WTC11 (cell line): ENCODE results near the gene TXNDC15. TPM values are rescaled to one million over a fixed set of nuclear protein-coding genes. Genes with fewer than 3 reads are reported as not detected.

ENCODE experiments used
- ATAC-seq: fragments of 200-7000 bp; cut with Tn5 transposase; 2 replicates; pipeline ENCODE4 v1.10.0; 2021; ENCODE audit warnings: mild to moderate bottlenecking, moderate library complexity
- CTCF ChIA-PET: fragments of 300-600 bp; sonication (Branson Sonifier 250); formaldehyde crosslinking; loops from one replicate; lab custom pipeline; 2021; ENCODE audit warnings: antibody characterized with exemption; lab: Charles Lee
- POLR2A ChIA-PET: fragments of 350-600 bp; sonication (Branson Sonifier 250); formaldehyde crosslinking; loops from one replicate; lab custom pipeline; 2021; ENCODE audit warnings: antibody characterized with exemption; lab: Charles Lee
- DNase-seq: peaks from one replicate; pipeline ENCODE4 v3.0.0; 2021; ENCODE audit warnings: low spot score
- H3K27ac Mint-ChIP-seq: 2 replicates; pipeline ENCODE4 v1.8.0; 2021; ENCODE audit warnings: mixed read lengths
- H3K27me3 Mint-ChIP-seq: 2 replicates; pipeline ENCODE4 v1.8.0; 2021; ENCODE audit warnings: low read depth, mild to moderate bottlenecking, moderate library complexity, mixed read lengths
- H3K36me3 Mint-ChIP-seq: 2 replicates; pipeline ENCODE4 v1.8.0; 2021; ENCODE audit warnings: mixed read lengths
- H3K4me1 Mint-ChIP-seq: 2 replicates; pipeline ENCODE4 v1.8.0; 2022; ENCODE audit warnings: mixed read lengths
- H3K4me3 Mint-ChIP-seq: 2 replicates; pipeline ENCODE4 v1.8.0; 2021; ENCODE audit warnings: mild to moderate bottlenecking, moderate library complexity, mixed read lengths
- H3K9me3 Mint-ChIP-seq: 2 replicates; pipeline ENCODE4 v1.8.0; 2021; ENCODE audit warnings: mixed read lengths
- AFF4 ChIP-seq: sonication (generic); formaldehyde crosslinking; IDR thresholded peaks from 2 replicates; pipeline ENCODE4 v1.8.1; 2023; ENCODE audit warnings: mild to moderate bottlenecking, missing genetic modification reagents, borderline replicate concordance
- ATF2 ChIP-seq: sonication (generic); formaldehyde crosslinking; IDR thresholded peaks from 2 replicates; pipeline ENCODE4 v1.8.1; 2022; ENCODE audit warnings: low read depth, missing genetic modification reagents, borderline replicate concordance
- CDX4 ChIP-seq: fragments of 250-450 bp; sonication (Bioruptor Pico); IDR thresholded peaks from 2 replicates; pipeline ENCODE4 v1.9.0; 2021; ENCODE audit warnings: moderate library complexity, mild to moderate bottlenecking, inconsistent platforms, borderline replicate concordance
- CTCF ChIP-seq: fragments of 200-600 bp; IDR thresholded peaks from 2 replicates; pipeline ENCODE4 v1.8.0; 2022; ENCODE audit warnings: antibody characterized with exemption
- E2F5 ChIP-seq: sonication (generic); formaldehyde crosslinking; IDR thresholded peaks from 2 replicates; pipeline ENCODE4 v1.8.1; 2022; ENCODE audit warnings: mild to moderate bottlenecking, moderate library complexity, missing genetic modification reagents
- ELF4 ChIP-seq: sonication (generic); formaldehyde crosslinking; IDR thresholded peaks from 2 replicates; pipeline ENCODE4 v1.8.1; 2022; ENCODE audit warnings: low read depth, mild to moderate bottlenecking, moderate library complexity, missing genetic modification reagents
- EMX1 ChIP-seq: fragments of 250-450 bp; sonication (Bioruptor Pico); IDR thresholded peaks from 2 replicates; pipeline ENCODE4 v1.8.0; 2021; ENCODE audit warnings: mild to moderate bottlenecking
- ESRRA ChIP-seq: sonication (generic); formaldehyde crosslinking; IDR thresholded peaks from 2 replicates; pipeline ENCODE4 v1.8.1; 2022; ENCODE audit warnings: mild to moderate bottlenecking, missing genetic modification reagents, borderline replicate concordance
- FOXK1 ChIP-seq: sonication (generic); formaldehyde crosslinking; IDR thresholded peaks from 2 replicates; pipeline ENCODE4 v1.8.0; 2022; ENCODE audit warnings: mild to moderate bottlenecking, moderate library complexity, missing genetic modification reagents
- FOXP1 ChIP-seq: sonication (generic); formaldehyde crosslinking; IDR thresholded peaks from 2 replicates; pipeline ENCODE4 v1.8.0; 2022; ENCODE audit warnings: missing genetic modification reagents, mild to moderate bottlenecking, moderate library complexity, borderline replicate concordance
- FOXP4 ChIP-seq: sonication (generic); formaldehyde crosslinking; IDR thresholded peaks from 2 replicates; pipeline ENCODE4 v1.8.0; 2022; ENCODE audit warnings: mild to moderate bottlenecking, missing genetic modification reagents
- IRF1 ChIP-seq: sonication (generic); formaldehyde crosslinking; IDR thresholded peaks from 2 replicates; pipeline ENCODE4 v1.8.0; 2023; ENCODE audit warnings: missing genetic modification reagents
- IRF2 ChIP-seq: sonication (generic); formaldehyde crosslinking; IDR thresholded peaks from 2 replicates; pipeline ENCODE4 v1.8.0; 2022; ENCODE audit warnings: low read depth, missing genetic modification reagents, borderline replicate concordance
- JAZF1 ChIP-seq: fragments of 250-450 bp; sonication (Bioruptor Pico); IDR thresholded peaks from 2 replicates; pipeline ENCODE4 v1.9.0; 2021; ENCODE audit warnings: moderate library complexity, mild to moderate bottlenecking, inconsistent platforms
- OVOL2 ChIP-seq: fragments of 250-450 bp; sonication (Bioruptor Pico); IDR thresholded peaks from 2 replicates; pipeline ENCODE4 v1.9.0; 2021; ENCODE audit warnings: mild to moderate bottlenecking, borderline replicate concordance
- PRRX2 ChIP-seq: fragments of 250-450 bp; sonication (Bioruptor Pico); IDR thresholded peaks from 2 replicates; pipeline ENCODE4 v1.8.0; 2021; ENCODE audit warnings: mild to moderate bottlenecking
- STAT6 ChIP-seq: sonication (generic); formaldehyde crosslinking; conservative IDR thresholded peaks from 2 replicates; pipeline ENCODE4 v1.8.1; 2023; ENCODE audit warnings: mild to moderate bottlenecking, low read depth, missing genetic modification reagents, moderate library complexity
- ZBTB21 ChIP-seq: sonication (generic); formaldehyde crosslinking; IDR thresholded peaks from 2 replicates; pipeline ENCODE4 v1.8.1; 2023; ENCODE audit warnings: mild to moderate bottlenecking, missing genetic modification reagents, borderline replicate concordance
- ZNF232 ChIP-seq: sonication (generic); formaldehyde crosslinking; IDR thresholded peaks from 2 replicates; pipeline ENCODE4 v1.8.0; 2022; ENCODE audit warnings: mild to moderate bottlenecking, missing genetic modification reagents
- total RNA-seq: library from RNA; stranded (reverse); gene quantifications from 3 replicates; pipeline ENCODE4 v1.2.3, GENCODE V29; 2021

The TXNDC15 gene
- total RNA-seq, 1 experiment from 2014 or later, result 26.1 TPM

- CTCF ChIA-PET, result no interaction called here
- no peak overlapping the region for H3K27ac Mint-ChIP-seq
- H3K27me3 Mint-ChIP-seq, result no peaks in the 10 kb centered on the region; the same call in 1 of the 2 replicates
- peaks cover 5% of the 10 kb centered on the region; the same call in 1 of the 2 replicates for H3K36me3 Mint-ChIP-seq
- H3K4me1 Mint-ChIP-seq, result peaks cover 16% of the 10 kb centered on the region
- POLR2A ChIA-PET, result no interaction called here
- no peaks in the 10 kb centered on the region for H3K9me3 Mint-ChIP-seq
- TF ChIP-seq CDX4, result no peak
- no peak for TF ChIP-seq FOXK1 (CRISPR knock-in tag)
- TF ChIP-seq PRRX2 (CRISPR knock-in tag), result no peak
- no peak for TF ChIP-seq AFF4 (CRISPR knock-in tag)
- no peak for TF ChIP-seq CTCF
- TF ChIP-seq IRF1 (CRISPR knock-in tag), result no peak
- no peak for TF ChIP-seq ELF4 (CRISPR knock-in tag)
- no peak for TF ChIP-seq OVOL2 (CRISPR knock-in tag)
- no peak for TF ChIP-seq FOXP1 (CRISPR knock-in tag)
- TF ChIP-seq JAZF1 (CRISPR knock-in tag), result no peak
- TF ChIP-seq FOXP4, result no peak
- no peak for TF ChIP-seq IRF2 (CRISPR knock-in tag)
- TF ChIP-seq ZNF232 (CRISPR knock-in tag), result no peak
- no peak for ATAC-seq
- no peak for DNase-seq
- no peak overlapping the region for H3K4me3 Mint-ChIP-seq
Observed at GRCh38 chr5:134878403-134878802, 4.2 kb downstream of the TXNDC15 start.

GRCh38 chr5:134879456-134879855, 5.3 kb downstream of the TXNDC15 start:
- H3K27ac Mint-ChIP-seq, result no peak overlapping the region
- DNase-seq, result no peak
- no peaks in the 10 kb centered on the region for H3K27me3 Mint-ChIP-seq
- no peak overlapping the region for H3K4me3 Mint-ChIP-seq
- H3K9me3 Mint-ChIP-seq, result no peaks in the 10 kb centered on the region
- H3K4me1 Mint-ChIP-seq, result peaks cover 12% of the 10 kb centered on the region
- POLR2A ChIA-PET, result no interaction called here
- H3K36me3 Mint-ChIP-seq, result peaks cover 5% of the 10 kb centered on the region; the same call in 1 of the 2 replicates
- no peak for ATAC-seq
- CTCF ChIA-PET, result interaction anchor here (0.6 to 2.2 kb wide), 2 partner anchors 26 to 691 kb away, joined by 3 to 9 read pairs; partner anchors contain the start of gene PCBD2
- TF ChIP-seq ZBTB21 (no peak), STAT6 (CRISPR knock-in tag) (no peak), ATF2 (CRISPR knock-in tag) (no peak), EMX1 (no peak), JAZF1 (CRISPR knock-in tag) (no peak), E2F5 (CRISPR knock-in tag) (no peak), ESRRA (CRISPR knock-in tag) (no peak)
